GM10847 (cell line): ENCODE results near the gene SPHK2.
A peak's percentile ranks its signal among the peaks of the same experiment; 100 is the strongest.

Experiments
- POLR2A ChIP-seq: IDR thresholded peaks from 2 replicates; pipeline ENCODE4 v1.6.1; 2011; ENCODE audit not compliant: insufficient read length; ENCODE audit errors: extremely low read depth

Gene SPHK2

GRCh38 chr19:48637449-48637947 lies 18.2 kb downstream of the SPHK2 start:
- no peak for TF ChIP-seq POLR2A

GRCh38 chr19:48637948-48638830 lies 18.9 kb downstream of the SPHK2 start:
- peak; percentile 28 for TF ChIP-seq POLR2A

- TF ChIP-seq POLR2A = no peak
Measured at GRCh38 chr19:48638831-48639381, 19.6 kb downstream of the SPHK2 start.

- TF ChIP-seq POLR2A = no peak
Measured at GRCh38 chr19:48639483-48640375, 20.4 kb downstream of the SPHK2 start.

- no peak for TF ChIP-seq POLR2A
Measured at GRCh38 chr19:48641850-48642249, 22.5 kb downstream of the SPHK2 start.

GRCh38 chr19:48642862-48643261 lies 23.6 kb downstream of the SPHK2 start:
- TF ChIP-seq POLR2A = no peak

GRCh38 chr19:48644355-48644754 lies 25.0 kb downstream of the SPHK2 start:
- TF ChIP-seq POLR2A = no peak

GRCh38 chr19:48644839-48645619 lies 25.7 kb downstream of the SPHK2 start:
- no peak for TF ChIP-seq POLR2A

- no peak for TF ChIP-seq POLR2A
Measured at GRCh38 chr19:48645620-48646000, 26.3 kb downstream of the SPHK2 start.

- TF ChIP-seq POLR2A = no peak
Measured at GRCh38 chr19:48646001-48646721, 26.9 kb downstream of the SPHK2 start, which contains the start of gene CA11. Gene CA11 (minus strand): TSS chr19:48646187. CDS start chr19:48645632, 555 bp downstream.

GRCh38 chr19:48646722-48647216 lies 27.5 kb downstream of the SPHK2 start:
- peak; percentile 20 for TF ChIP-seq POLR2A

GRCh38 chr19:48648134-48648533 lies 28.8 kb downstream of the SPHK2 start:
- TF ChIP-seq POLR2A = no peak

- TF ChIP-seq POLR2A = no peak
Measured at GRCh38 chr19:48650974-48651682, 31.8 kb downstream of the SPHK2 start.
